ENCODE results near the gene CFAP77. TPM values are rescaled to one million over a fixed set of nuclear protein-coding genes. Genes with fewer than 3 reads are reported as not detected.

CFAP77 gene
- total and polyA plus RNA-seq, 2 donors from 2014 or later: 0.50 TPM; not detected in 1

DNA sequence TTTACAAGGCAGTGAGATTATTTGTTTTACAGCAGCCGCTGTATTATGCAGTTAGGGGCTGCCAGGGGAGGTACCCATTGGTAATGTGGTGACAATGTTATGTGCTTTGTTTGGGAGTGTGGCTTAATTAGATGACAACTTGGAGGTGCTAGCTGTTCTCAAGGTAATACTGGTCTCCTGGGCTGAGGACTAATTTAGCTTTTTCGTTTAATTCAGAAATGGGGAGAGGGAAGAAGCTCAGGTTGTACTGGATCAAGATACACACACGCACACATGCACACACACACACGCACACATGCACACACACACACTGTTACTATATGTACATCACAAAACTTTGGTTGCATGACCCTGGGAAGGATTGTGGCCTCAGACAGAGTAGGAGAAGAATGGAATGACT lies 37.9 kb downstream of the CFAP77 start:
- no peaks in the 10 kb centered on the region for H3K9me3 ChIP-seq (ENCODE audit: control insufficient read depth in 2 of 3, insufficient read depth in 1 of 3, low read length in 3 of 3)
- TF ChIP-seq CTCF (IDR thresholded peaks at IDR 0.05; ENCODE audit: borderline replicate concordance, extremely low read depth, insufficient read depth): no peak
- no peak for FAIRE-seq
- H3K4me3 ChIP-seq (ENCODE audit: low read length in 3 of 3): no peak overlapping the region
- no peak overlapping the region for H3K9ac ChIP-seq (ENCODE audit: low read length in 3 of 3)
- intact Hi-C loops (cut with DNase I): no loop called here
- no peaks in the 10 kb centered on the region for H3K27me3 ChIP-seq (ENCODE audit: control insufficient read depth, insufficient read depth, low read length)
- H3K27ac ChIP-seq (ENCODE audit: low read depth in 2 of 2, low read length in 2 of 2): no peak overlapping the region
- no peaks in the 10 kb centered on the region for H3K4me1 ChIP-seq (ENCODE audit: control insufficient read depth in 2 of 3, insufficient read depth in 2 of 3, low read depth in 1 of 3, low read length in 3 of 3)
- no peaks in the 10 kb centered on the region for H3K36me3 ChIP-seq (ENCODE audit: control insufficient read depth in 2 of 3, insufficient read depth in 3 of 3, low read length in 3 of 3)
- DNase-seq: no peak

DNA sequence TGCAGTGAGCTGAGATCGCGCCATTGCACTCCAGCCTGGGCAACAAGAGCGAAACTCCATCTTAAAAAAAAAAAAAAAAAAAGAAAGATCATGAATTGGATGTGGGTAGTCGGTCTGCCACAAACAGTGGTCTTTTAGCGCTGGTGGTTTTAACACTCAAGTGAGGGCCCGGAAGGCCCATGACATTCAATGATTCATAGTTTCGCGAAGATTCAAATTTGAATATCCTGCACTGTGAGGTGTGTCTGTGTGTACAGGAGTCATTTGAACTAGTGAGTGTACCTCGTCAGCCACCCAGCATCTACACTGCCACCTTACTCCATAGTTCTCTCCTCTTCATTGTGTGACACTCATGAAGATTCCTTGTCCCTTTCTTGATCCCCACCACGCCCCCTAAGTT lies 41.3 kb downstream of the CFAP77 start:
- Histone ChIP-seq H3K4me1 (ENCODE audit: control insufficient read depth in 2 of 3, insufficient read depth in 2 of 3, low read depth in 1 of 3, low read length in 3 of 3) (no peaks in the 10 kb centered on the region), H3K4me3 (ENCODE audit: low read length in 3 of 3) (no peak overlapping the region), H3K27ac (ENCODE audit: low read depth in 2 of 2, low read length in 2 of 2) (no peak overlapping the region), H3K36me3 (ENCODE audit: control insufficient read depth in 2 of 3, insufficient read depth in 3 of 3, low read length in 3 of 3) (no peaks in the 10 kb centered on the region), H3K9ac (ENCODE audit: low read length in 3 of 3) (no peak overlapping the region), H3K27me3 (ENCODE audit: control insufficient read depth, insufficient read depth, low read length) (no peaks in the 10 kb centered on the region), H3K9me3 (ENCODE audit: control insufficient read depth in 2 of 3, insufficient read depth in 1 of 3, low read length in 3 of 3) (no peaks in the 10 kb centered on the region)
- no peak for DNase-seq
- intact Hi-C loops (cut with DNase I): no loop called here
- TF ChIP-seq CTCF (IDR thresholded peaks at IDR 0.05; ENCODE audit: borderline replicate concordance, extremely low read depth, insufficient read depth): no peak
- no peak for FAIRE-seq

DNA sequence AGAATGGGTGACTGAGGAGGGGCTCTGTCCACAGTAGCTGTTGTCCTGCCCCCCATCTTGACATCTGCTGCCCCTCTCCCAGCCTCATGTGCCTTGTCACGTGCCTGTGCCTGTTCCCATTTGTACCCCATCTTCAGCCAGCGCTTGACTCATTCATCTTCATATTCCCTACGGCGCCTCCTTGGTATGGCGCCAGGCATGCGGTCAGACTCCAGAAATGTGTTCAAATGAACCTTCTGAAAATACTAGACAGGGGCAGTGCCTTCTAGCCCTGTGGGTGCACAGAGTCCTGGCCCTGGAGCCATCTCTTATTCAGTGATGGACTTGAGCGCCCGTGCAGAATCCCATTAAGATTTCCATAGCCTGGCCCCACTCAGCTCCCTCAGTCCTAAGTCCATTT lies 46.2 kb downstream of the CFAP77 start:
- DNase-seq (no peak), FAIRE-seq (no peak)
- TF ChIP-seq CTCF (IDR thresholded peaks at IDR 0.05; ENCODE audit: borderline replicate concordance, extremely low read depth, insufficient read depth): no peak
- intact Hi-C loops (cut with DNase I): no loop called here
- H3K9me3 ChIP-seq (ENCODE audit: control insufficient read depth in 2 of 3, insufficient read depth in 1 of 3, low read length in 3 of 3): no peaks in the 10 kb centered on the region
- H3K27ac ChIP-seq (ENCODE audit: low read depth in 2 of 2, low read length in 2 of 2): no peak overlapping the region
- H3K9ac ChIP-seq (ENCODE audit: low read length in 3 of 3): no peak overlapping the region
- H3K36me3 ChIP-seq (ENCODE audit: control insufficient read depth in 2 of 3, insufficient read depth in 3 of 3, low read length in 3 of 3): no peaks in the 10 kb centered on the region
- H3K4me1 ChIP-seq (ENCODE audit: control insufficient read depth in 2 of 3, insufficient read depth in 2 of 3, low read depth in 1 of 3, low read length in 3 of 3): no peaks in the 10 kb centered on the region
- no peaks in the 10 kb centered on the region for H3K27me3 ChIP-seq (ENCODE audit: control insufficient read depth, insufficient read depth, low read length)
- no peak overlapping the region for H3K4me3 ChIP-seq (ENCODE audit: low read length in 3 of 3)
